Liver (tissue), 9 donors: ENCODE measurements around the gene PKD2. TPM values are rescaled to one million over a fixed set of nuclear protein-coding genes. Genes with fewer than 3 reads are reported as not detected.

Experiments
- DNase-seq: peaks from one replicate; pipeline ENCODE4 v3.0.0-alpha.2; 2017; ENCODE audit warnings: low spot score
- H3K27ac ChIP-seq, 2 donors: one replicate each; pipeline ENCODE4 v1.7.0; 2013; ENCODE audit warnings: inconsistent platforms in 2 of 2, low read length in 2 of 2, control low read depth in 1 of 2, low read depth in 1 of 2, mild to moderate bottlenecking in 1 of 2
- H3K27me3 ChIP-seq, 4 donors: one replicate each; pipeline versions ENCODE4 v1.6.1 to v1.7.0; 2013; ENCODE audit warnings: low read length in 3 of 4, inconsistent platforms in 1 of 4, mild to moderate bottlenecking in 1 of 4, moderate library complexity in 1 of 4; ENCODE audit not compliant: control insufficient read depth in 4 of 4, insufficient read depth in 4 of 4
- H3K36me3 ChIP-seq, 4 donors: one replicate each; pipeline versions ENCODE4 v1.6.1 to v1.7.0; 2013; ENCODE audit warnings: low read length in 3 of 4, mild to moderate bottlenecking in 3 of 4, low read depth in 1 of 4, moderate library complexity in 1 of 4; ENCODE audit not compliant: control insufficient read depth in 4 of 4, insufficient read depth in 3 of 4
- H3K4me1 ChIP-seq, 4 donors: one replicate each; pipeline versions ENCODE4 v1.6.1 to v1.7.0; 2013; ENCODE audit warnings: low read length in 3 of 4, mild to moderate bottlenecking in 3 of 4, moderate library complexity in 1 of 4; ENCODE audit not compliant: control insufficient read depth in 4 of 4, insufficient read depth in 4 of 4
- H3K4me3 ChIP-seq, 3 donors: one replicate each; pipeline versions ENCODE4 v1.6.1 to v1.7.0; 2013; ENCODE audit warnings: low read length in 3 of 3, control low read depth in 1 of 3, low read depth in 1 of 3, mild to moderate bottlenecking in 1 of 3
- H3K9ac ChIP-seq, 2 donors: one replicate each; pipeline ENCODE4 v1.7.0; 2013; ENCODE audit warnings: low read length in 2 of 2, mild to moderate bottlenecking in 2 of 2, moderate library complexity in 2 of 2, control low read depth in 1 of 2, low read depth in 1 of 2
- H3K9me3 ChIP-seq, 4 donors: one replicate each; pipeline versions ENCODE4 v1.6.1 to v1.7.0; 2013; ENCODE audit warnings: low read length in 3 of 4; ENCODE audit not compliant: control insufficient read depth in 4 of 4
- EGR1 ChIP-seq, 2 donors: IDR thresholded peaks; 2 replicates each; pipeline ENCODE4 v1.6.1; 2016 to 2018; ENCODE audit warnings: antibody characterized with exemption in 2 of 2, low read depth in 2 of 2
- FOXA1 ChIP-seq: IDR thresholded peaks from 2 replicates; pipeline ENCODE4 v1.6.1; 2016; ENCODE audit warnings: antibody characterized with exemption
- FOXA2 ChIP-seq: IDR thresholded peaks from 2 replicates; pipeline ENCODE4 v1.6.1; 2016; ENCODE audit warnings: antibody characterized with exemption
- GABPA ChIP-seq, 2 donors: IDR thresholded peaks in 1 of 2; conservative IDR thresholded peaks in 1 of 2; 2 replicates each; pipeline ENCODE4 v1.6.1; 2016; ENCODE audit warnings: antibody characterized with exemption in 2 of 2, mild to moderate bottlenecking in 1 of 2, moderate library complexity in 1 of 2
- HNF4A ChIP-seq, 2 donors: conservative IDR thresholded peaks; 2 replicates each; pipeline ENCODE4 v1.6.1; 2016; ENCODE audit warnings: antibody characterized with exemption in 2 of 2, mild to moderate bottlenecking in 2 of 2
- HNF4G ChIP-seq: IDR thresholded peaks from 2 replicates; pipeline ENCODE4 v1.6.1; 2016; ENCODE audit warnings: antibody characterized with exemption
- JUND ChIP-seq, 2 donors: IDR thresholded peaks; 2 replicates each; pipeline ENCODE4 v1.6.1; 2016; ENCODE audit warnings: antibody characterized with exemption in 2 of 2
- NR2F2 ChIP-seq: IDR thresholded peaks from 2 replicates; pipeline ENCODE4 v1.6.1; 2016; ENCODE audit warnings: antibody characterized with exemption
- RAD21 ChIP-seq, 2 donors: IDR thresholded peaks; 2 replicates each; pipeline ENCODE4 v1.6.1; 2016; ENCODE audit warnings: antibody characterized with exemption in 2 of 2, mild to moderate bottlenecking in 2 of 2
- RXRA ChIP-seq, 2 donors: IDR thresholded peaks; 2 replicates each; pipeline ENCODE4 v1.6.1; 2017 to 2018; ENCODE audit warnings: antibody characterized with exemption in 2 of 2, mild to moderate bottlenecking in 1 of 2
- SP1 ChIP-seq: IDR thresholded peaks from 2 replicates; pipeline ENCODE4 v1.6.1; 2018; ENCODE audit warnings: antibody characterized with exemption, mild to moderate bottlenecking
- TAF1 ChIP-seq: conservative IDR thresholded peaks from 2 replicates; pipeline ENCODE4 v1.6.1; 2016; ENCODE audit warnings: antibody characterized with exemption, mild to moderate bottlenecking
- YY1 ChIP-seq: IDR thresholded peaks from 2 replicates; pipeline ENCODE4 v1.6.1; 2016; ENCODE audit warnings: antibody characterized with exemption, mild to moderate bottlenecking
- WGBS: extraction: QIAGEN DNeasy Blood & Tissue Kit; methylation state at CpG from one replicate; pipeline ENCODE4 v1.1.7; 2013; 5-methylcytosine and 5-hydroxymethylcytosine counted together
- polyA plus RNA-seq, 2 donors: library from polyadenylated mRNA; stranded (reverse) in 1 of 2; unstranded in 1 of 2; fragments of 200-250 nt in 1 of 2; fragments of >200 nt in 1 of 2; fragmentation: Nextera tagmentation in 1 of 2; extraction: Ambion mirVana in 1 of 2; gene quantifications; one replicate each; pipeline versions ENCODE4 v1.2.1 to v1.2.3, GENCODE V29; 2013 to 2015
- total RNA-seq, 2 donors: library from RNA; depleted of rRNA; stranded (reverse); fragments of >200 nt; gene quantifications; one replicate each; pipeline ENCODE4 v1.2.3, GENCODE V29; 2014
- TF ChIP-seq, protein P1 (sequence below): fragments of 150-350 bp; IDR thresholded peaks from 2 replicates; pipeline ENCODE4 v1.5.1; 2017; ENCODE audit warnings: improper control_type of control experiment, low read depth, low read length; ENCODE audit not compliant: missing input control
- TF ChIP-seq, protein P2 (sequence below): IDR thresholded peaks from 2 replicates; pipeline ENCODE4 v1.6.1; 2016; ENCODE audit warnings: antibody characterized with exemption
- TF ChIP-seq, protein P3 (sequence below): IDR thresholded peaks from 2 replicates; pipeline ENCODE4 v1.6.1; 2016; ENCODE audit warnings: antibody characterized with exemption
- TF ChIP-seq, protein P4 (sequence below): IDR thresholded peaks from 2 replicates; pipeline ENCODE4 v1.6.1; 2016; ENCODE audit warnings: antibody characterized with exemption
- TF ChIP-seq, protein P5 (sequence below): IDR thresholded peaks from 2 replicates; pipeline ENCODE4 v1.6.1; 2016; ENCODE audit warnings: antibody characterized with exemption, mild to moderate bottlenecking
- donor health status: healthy.
- donor health status: healthy.
- donor health status: healthy.
- donor health status: healthy.
- donor health status: healthy.

Gene PKD2
- total and polyA plus RNA-seq, 4 donors = 1.5 to 11.4 (median 7.1) TPM

DNA sequence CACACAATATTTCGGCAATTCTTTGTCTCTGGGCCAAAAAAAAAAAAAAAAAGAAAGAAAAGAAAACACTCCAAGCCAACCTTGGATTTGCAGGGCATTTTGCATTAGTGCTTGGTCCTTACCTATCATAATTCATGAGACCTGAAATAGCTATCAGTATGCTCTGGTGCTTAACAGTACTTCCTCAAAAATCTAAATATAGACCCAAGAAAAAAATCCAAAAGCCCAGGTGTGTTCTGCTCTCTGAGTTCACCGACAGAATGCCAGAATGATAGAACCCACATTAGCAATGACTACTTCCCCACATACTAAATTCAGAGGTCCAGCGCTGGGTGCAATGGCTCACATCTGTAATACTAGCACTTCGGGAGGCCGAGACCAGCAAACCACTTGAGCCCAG lies 108.2 kb downstream of the PKD2 start:
- Histone ChIP-seq H3K9me3 (peaks cover 2 to 6% (median 6%) of the 10 kb centered on the region in 4 donors), H3K27ac (no peak overlapping the region), H3K36me3 (peaks cover 0 to 5% (median 3%) of the 10 kb centered on the region in 4 donors), H3K9ac (no peak overlapping the region), H3K4me1 (peaks cover 0 to 6% (median 6%) of the 10 kb centered on the region in 4 donors), H3K4me3 (no peak overlapping the region), H3K27me3 (no peaks in the 10 kb centered on the region)
- 93% methylated on average over 5 of the region's 5 CpGs for WGBS
- TF ChIP-seq, protein P1, sequence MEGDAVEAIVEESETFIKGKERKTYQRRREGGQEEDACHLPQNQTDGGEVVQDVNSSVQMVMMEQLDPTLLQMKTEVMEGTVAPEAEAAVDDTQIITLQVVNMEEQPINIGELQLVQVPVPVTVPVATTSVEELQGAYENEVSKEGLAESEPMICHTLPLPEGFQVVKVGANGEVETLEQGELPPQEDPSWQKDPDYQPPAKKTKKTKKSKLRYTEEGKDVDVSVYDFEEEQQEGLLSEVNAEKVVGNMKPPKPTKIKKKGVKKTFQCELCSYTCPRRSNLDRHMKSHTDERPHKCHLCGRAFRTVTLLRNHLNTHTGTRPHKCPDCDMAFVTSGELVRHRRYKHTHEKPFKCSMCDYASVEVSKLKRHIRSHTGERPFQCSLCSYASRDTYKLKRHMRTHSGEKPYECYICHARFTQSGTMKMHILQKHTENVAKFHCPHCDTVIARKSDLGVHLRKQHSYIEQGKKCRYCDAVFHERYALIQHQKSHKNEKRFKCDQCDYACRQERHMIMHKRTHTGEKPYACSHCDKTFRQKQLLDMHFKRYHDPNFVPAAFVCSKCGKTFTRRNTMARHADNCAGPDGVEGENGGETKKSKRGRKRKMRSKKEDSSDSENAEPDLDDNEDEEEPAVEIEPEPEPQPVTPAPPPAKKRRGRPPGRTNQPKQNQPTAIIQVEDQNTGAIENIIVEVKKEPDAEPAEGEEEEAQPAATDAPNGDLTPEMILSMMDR = no peak
- TF ChIP-seq, protein P2, sequence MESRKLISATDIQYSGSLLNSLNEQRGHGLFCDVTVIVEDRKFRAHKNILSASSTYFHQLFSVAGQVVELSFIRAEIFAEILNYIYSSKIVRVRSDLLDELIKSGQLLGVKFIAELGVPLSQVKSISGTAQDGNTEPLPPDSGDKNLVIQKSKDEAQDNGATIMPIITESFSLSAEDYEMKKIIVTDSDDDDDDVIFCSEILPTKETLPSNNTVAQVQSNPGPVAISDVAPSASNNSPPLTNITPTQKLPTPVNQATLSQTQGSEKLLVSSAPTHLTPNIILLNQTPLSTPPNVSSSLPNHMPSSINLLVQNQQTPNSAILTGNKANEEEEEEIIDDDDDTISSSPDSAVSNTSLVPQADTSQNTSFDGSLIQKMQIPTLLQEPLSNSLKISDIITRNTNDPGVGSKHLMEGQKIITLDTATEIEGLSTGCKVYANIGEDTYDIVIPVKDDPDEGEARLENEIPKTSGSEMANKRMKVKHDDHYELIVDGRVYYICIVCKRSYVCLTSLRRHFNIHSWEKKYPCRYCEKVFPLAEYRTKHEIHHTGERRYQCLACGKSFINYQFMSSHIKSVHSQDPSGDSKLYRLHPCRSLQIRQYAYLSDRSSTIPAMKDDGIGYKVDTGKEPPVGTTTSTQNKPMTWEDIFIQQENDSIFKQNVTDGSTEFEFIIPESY = no peak
- TF ChIP-seq EGR1 (IDR thresholded peaks at IDR 0.05; ENCODE audit: low read depth in 2 of 2) (no peak), HNF4A (conservative IDR thresholded peaks at IDR 0.05) (no peak), FOXA2 (no peak), NR2F2 (no peak), TAF1 (no peak), JUND (IDR thresholded peaks at IDR 0.05) (no peak), HNF4G (no peak), FOXA1 (no peak), RXRA (IDR thresholded peaks at IDR 0.05) (no peak), YY1 (no peak), RAD21 (IDR thresholded peaks at IDR 0.05) (no peak), SP1 (no peak), GABPA (IDR thresholded peaks at IDR 0.05 in 1 of 2, conservative IDR thresholded peaks at IDR 0.05 in 1 of 2) (no peak)
- TF ChIP-seq, protein P3, sequence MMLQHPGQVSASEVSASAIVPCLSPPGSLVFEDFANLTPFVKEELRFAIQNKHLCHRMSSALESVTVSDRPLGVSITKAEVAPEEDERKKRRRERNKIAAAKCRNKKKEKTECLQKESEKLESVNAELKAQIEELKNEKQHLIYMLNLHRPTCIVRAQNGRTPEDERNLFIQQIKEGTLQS = no peak
- TF ChIP-seq, protein P4, sequence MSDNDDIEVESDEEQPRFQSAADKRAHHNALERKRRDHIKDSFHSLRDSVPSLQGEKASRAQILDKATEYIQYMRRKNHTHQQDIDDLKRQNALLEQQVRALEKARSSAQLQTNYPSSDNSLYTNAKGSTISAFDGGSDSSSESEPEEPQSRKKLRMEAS = no peak
- TF ChIP-seq, protein P5, sequence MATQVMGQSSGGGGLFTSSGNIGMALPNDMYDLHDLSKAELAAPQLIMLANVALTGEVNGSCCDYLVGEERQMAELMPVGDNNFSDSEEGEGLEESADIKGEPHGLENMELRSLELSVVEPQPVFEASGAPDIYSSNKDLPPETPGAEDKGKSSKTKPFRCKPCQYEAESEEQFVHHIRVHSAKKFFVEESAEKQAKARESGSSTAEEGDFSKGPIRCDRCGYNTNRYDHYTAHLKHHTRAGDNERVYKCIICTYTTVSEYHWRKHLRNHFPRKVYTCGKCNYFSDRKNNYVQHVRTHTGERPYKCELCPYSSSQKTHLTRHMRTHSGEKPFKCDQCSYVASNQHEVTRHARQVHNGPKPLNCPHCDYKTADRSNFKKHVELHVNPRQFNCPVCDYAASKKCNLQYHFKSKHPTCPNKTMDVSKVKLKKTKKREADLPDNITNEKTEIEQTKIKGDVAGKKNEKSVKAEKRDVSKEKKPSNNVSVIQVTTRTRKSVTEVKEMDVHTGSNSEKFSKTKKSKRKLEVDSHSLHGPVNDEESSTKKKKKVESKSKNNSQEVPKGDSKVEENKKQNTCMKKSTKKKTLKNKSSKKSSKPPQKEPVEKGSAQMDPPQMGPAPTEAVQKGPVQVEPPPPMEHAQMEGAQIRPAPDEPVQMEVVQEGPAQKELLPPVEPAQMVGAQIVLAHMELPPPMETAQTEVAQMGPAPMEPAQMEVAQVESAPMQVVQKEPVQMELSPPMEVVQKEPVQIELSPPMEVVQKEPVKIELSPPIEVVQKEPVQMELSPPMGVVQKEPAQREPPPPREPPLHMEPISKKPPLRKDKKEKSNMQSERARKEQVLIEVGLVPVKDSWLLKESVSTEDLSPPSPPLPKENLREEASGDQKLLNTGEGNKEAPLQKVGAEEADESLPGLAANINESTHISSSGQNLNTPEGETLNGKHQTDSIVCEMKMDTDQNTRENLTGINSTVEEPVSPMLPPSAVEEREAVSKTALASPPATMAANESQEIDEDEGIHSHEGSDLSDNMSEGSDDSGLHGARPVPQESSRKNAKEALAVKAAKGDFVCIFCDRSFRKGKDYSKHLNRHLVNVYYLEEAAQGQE = no peak
- DNase-seq = no peak
